ENCODE results near the gene C20orf144. TPM values are rescaled to one million over a fixed set of nuclear protein-coding genes. Genes with fewer than 3 reads are reported as not detected.

Gene C20orf144
- total RNA-seq, 4 donors from 2014 or later, result not detected

- peak in 1 of 2 donors; percentile 25 for DNase-seq
- Histone ChIP-seq H3K4me3 (no peak overlapping the region), H3K9me3 (no peaks in the 10 kb centered on the region), H3K4me1 (peaks cover 0 to 8% of the 10 kb centered on the region in 2 donors), H3K27me3 (no peaks in the 10 kb centered on the region), H3K36me3 (no peaks in the 10 kb centered on the region), H3K27ac (no peak overlapping the region)
- no peak for TF ChIP-seq POLR2A (IDR thresholded peaks at IDR 0.05)
- TF ChIP-seq, protein P1, sequence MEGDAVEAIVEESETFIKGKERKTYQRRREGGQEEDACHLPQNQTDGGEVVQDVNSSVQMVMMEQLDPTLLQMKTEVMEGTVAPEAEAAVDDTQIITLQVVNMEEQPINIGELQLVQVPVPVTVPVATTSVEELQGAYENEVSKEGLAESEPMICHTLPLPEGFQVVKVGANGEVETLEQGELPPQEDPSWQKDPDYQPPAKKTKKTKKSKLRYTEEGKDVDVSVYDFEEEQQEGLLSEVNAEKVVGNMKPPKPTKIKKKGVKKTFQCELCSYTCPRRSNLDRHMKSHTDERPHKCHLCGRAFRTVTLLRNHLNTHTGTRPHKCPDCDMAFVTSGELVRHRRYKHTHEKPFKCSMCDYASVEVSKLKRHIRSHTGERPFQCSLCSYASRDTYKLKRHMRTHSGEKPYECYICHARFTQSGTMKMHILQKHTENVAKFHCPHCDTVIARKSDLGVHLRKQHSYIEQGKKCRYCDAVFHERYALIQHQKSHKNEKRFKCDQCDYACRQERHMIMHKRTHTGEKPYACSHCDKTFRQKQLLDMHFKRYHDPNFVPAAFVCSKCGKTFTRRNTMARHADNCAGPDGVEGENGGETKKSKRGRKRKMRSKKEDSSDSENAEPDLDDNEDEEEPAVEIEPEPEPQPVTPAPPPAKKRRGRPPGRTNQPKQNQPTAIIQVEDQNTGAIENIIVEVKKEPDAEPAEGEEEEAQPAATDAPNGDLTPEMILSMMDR (IDR thresholded peaks at IDR 0.05), result no peak
- intact Hi-C loops (cut with DNase I; ENCODE audit: low total_unique reads), result no loop called here
Observed at GRCh38 chr20:33684533-33685327, 22.6 kb downstream of the C20orf144 start.

GRCh38 chr20:33685328-33686099 is 23.4 kb downstream of the C20orf144 start:
- H3K36me3 ChIP-seq, result no peaks in the 10 kb centered on the region
- H3K27me3 ChIP-seq, result no peaks in the 10 kb centered on the region
- DNase-seq, result peak in 1 of 2 donors; percentile 16
- H3K27ac ChIP-seq, result no peak overlapping the region
- H3K9me3 ChIP-seq, result no peaks in the 10 kb centered on the region
- no peak for TF ChIP-seq POLR2A (IDR thresholded peaks at IDR 0.05)
- TF ChIP-seq, protein P1 (IDR thresholded peaks at IDR 0.05), result no peak
- intact Hi-C loops (cut with DNase I; ENCODE audit: low total_unique reads), result no loop called here
- peak overlapping the region; percentile 13 to 34 for H3K4me3 ChIP-seq
- peaks cover 0 to 8% of the 10 kb centered on the region in 2 donors for H3K4me1 ChIP-seq

- peak; percentile 92 to 96 for DNase-seq
- Histone ChIP-seq H3K4me3 (peak within 1 kb of the TSS; percentile 13 to 34), H3K27ac (peak within 1 kb of the TSS; percentile 42 to 71), H3K4me1 (peaks cover 0 to 8% of the 10 kb centered on the region in 2 donors), H3K36me3 (no peaks in the 10 kb centered on the region), H3K27me3 (no peaks in the 10 kb centered on the region), H3K9me3 (no peaks in the 10 kb centered on the region)
- intact Hi-C loops (cut with DNase I; ENCODE audit: low total_unique reads), result no loop called here
- TF ChIP-seq, protein P1 (IDR thresholded peaks at IDR 0.05), result peak; percentile 50 to 67 (median 60)
- TF ChIP-seq POLR2A (IDR thresholded peaks at IDR 0.05), result no peak
Observed at GRCh38 chr20:33686100-33686983, 24.2 kb downstream of the C20orf144 start, which contains the start of gene E2F1. TSS of gene E2F1 (minus strand) at chr20:33686385. CDS start at chr20:33686264, 121 bp downstream.

DNA sequence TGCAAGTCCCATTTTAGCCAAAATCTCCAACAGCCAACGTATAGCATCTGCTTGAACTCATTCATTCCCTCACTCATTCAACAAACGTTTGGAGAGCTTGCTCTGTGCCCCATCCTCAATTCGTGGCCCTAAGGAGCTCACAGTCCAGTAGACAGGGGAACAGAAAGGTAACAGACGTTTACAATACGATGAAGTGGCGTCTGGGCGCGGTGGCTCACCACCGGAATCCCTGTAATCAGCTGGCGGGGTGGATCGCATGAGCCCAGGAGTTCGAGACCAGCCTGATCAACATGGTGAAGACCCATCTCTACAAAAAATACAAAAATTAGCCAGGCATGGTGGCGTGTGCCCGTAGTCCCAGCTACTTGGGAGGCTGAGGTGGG is 24.8 kb downstream of the C20orf144 start:
- no peaks in the 10 kb centered on the region for H3K27me3 ChIP-seq
- H3K9me3 ChIP-seq, result no peaks in the 10 kb centered on the region
- H3K4me3 ChIP-seq, result peak overlapping the region in 1 of 2 donors; percentile 34
- peak overlapping the region; percentile 42 to 71 for H3K27ac ChIP-seq
- H3K36me3 ChIP-seq, result no peaks in the 10 kb centered on the region
- intact Hi-C loops (cut with DNase I; ENCODE audit: low total_unique reads), result no loop called here
- TF ChIP-seq POLR2A (IDR thresholded peaks at IDR 0.05), result no peak
- TF ChIP-seq, protein P1 (IDR thresholded peaks at IDR 0.05), result no peak
- no peak for DNase-seq
- H3K4me1 ChIP-seq, result peaks cover 0 to 8% of the 10 kb centered on the region in 2 donors

Data from uterus (tissue), 4 donors.